Peyer's patch (tissue), 4 donors: Measurements from ENCODE around the gene ITGB5. TPM values are rescaled to one million over a fixed set of nuclear protein-coding genes. Genes with fewer than 3 reads are reported as not detected.
A peak's percentile ranks its signal among the peaks of the same experiment; 100 is the strongest.

Experiments
- DNase-seq, 3 donors: peaks; one replicate each; pipeline ENCODE4 v3.0.0-alpha.2; 2017 to 2019
- H3K27ac ChIP-seq, 4 donors: fragments of 200-600 bp; sonication (generic); one replicate each; pipeline ENCODE4 v1.5.1; 2016 to 2019
- H3K27me3 ChIP-seq, 2 donors: fragments of 200-600 bp; sonication (generic); one replicate each; pipeline ENCODE4 v1.5.1; 2019
- H3K36me3 ChIP-seq, 3 donors: fragments of 200-600 bp; sonication (generic); one replicate each; pipeline ENCODE4 v1.5.1; 2016 to 2019
- H3K4me1 ChIP-seq, 4 donors: fragments of 200-600 bp; sonication (generic); one replicate each; pipeline ENCODE4 v1.5.1; 2016 to 2019
- H3K4me3 ChIP-seq, 4 donors: fragments of 200-600 bp; sonication (generic); 1 replicate in 3 of 4; 2 replicates in 1 of 4; pipeline ENCODE4 v1.5.1; 2016 to 2019; ENCODE audit warnings: mild to moderate bottlenecking in 1 of 4
- H3K9me3 ChIP-seq, 4 donors: fragments of 200-600 bp; sonication (generic); one replicate each; pipeline ENCODE4 v1.5.1; 2016 to 2019; ENCODE audit warnings: mild to moderate bottlenecking in 1 of 4
- CTCF ChIP-seq, 6 experiments: fragments of 450-650 bp in 4 of 6; fragments of 200-600 bp in 2 of 6; sonication (generic) in 1 of 6; IDR thresholded peaks; one replicate each; pipeline ENCODE4 v1.5.1; 2017 to 2019; ENCODE audit warnings: antibody characterized with exemption in 6 of 6, mild to moderate bottlenecking in 3 of 6, moderate library complexity in 1 of 6
- POLR2A ChIP-seq, 2 donors: fragments of 450-650 bp; IDR thresholded peaks; one replicate each; pipeline ENCODE4 v1.5.1; 2017; ENCODE audit warnings: antibody characterized with exemption in 2 of 2, mild to moderate bottlenecking in 2 of 2, moderate library complexity in 2 of 2
- total RNA-seq, 4 donors: library from RNA; depleted of rRNA; stranded (reverse); fragments of >200 nt; gene quantifications; one replicate each; pipeline ENCODE4 v1.1.0, GENCODE V29; 2016

Gene ITGB5
- total RNA-seq, 4 donors from 2014 or later = 79.5 to 143 (median 132) TPM

GRCh38 chr3:124765197-124765840, 121.8 kb downstream of the ITGB5 start:
- peaks cover 0 to 60% (median 0%) of the 10 kb centered on the region in 3 donors for H3K36me3 ChIP-seq
- TF ChIP-seq CTCF (IDR thresholded peaks at IDR 0.05) (no peak), POLR2A (IDR thresholded peaks at IDR 0.05) (no peak)

GRCh38 chr3:124764746-124765145, 122.4 kb downstream of the ITGB5 start:
- Histone ChIP-seq H3K4me1 (no peaks in the 10 kb centered on the region), H3K27ac (no peak overlapping the region), H3K4me3 (no peak overlapping the region), H3K9me3 (no peaks in the 10 kb centered on the region), H3K36me3 (peaks cover 0 to 60% (median 0%) of the 10 kb centered on the region in 3 donors), H3K27me3 (no peaks in the 10 kb centered on the region)
- TF ChIP-seq POLR2A (IDR thresholded peaks at IDR 0.05) (no peak), CTCF (IDR thresholded peaks at IDR 0.05) (no peak)
- no peak for DNase-seq

More at GRCh38 chr3:124765197-124765840, 121.8 kb downstream of the ITGB5 start:
- no peak for DNase-seq
- Histone ChIP-seq H3K4me1 (peaks cover 0 to under 1% (median 0%) of the 10 kb centered on the region in 4 donors), H3K9me3 (no peaks in the 10 kb centered on the region), H3K27me3 (no peaks in the 10 kb centered on the region), H3K4me3 (no peak overlapping the region), H3K27ac (no peak overlapping the region)

- no peak for TF ChIP-seq POLR2A (IDR thresholded peaks at IDR 0.05)
- TF ChIP-seq CTCF (IDR thresholded peaks at IDR 0.05) = no peak
- Histone ChIP-seq H3K4me3 (no peak overlapping the region), H3K4me1 (no peaks in the 10 kb centered on the region), H3K36me3 (peaks cover 0 to 52% (median 0%) of the 10 kb centered on the region in 3 donors), H3K9me3 (no peaks in the 10 kb centered on the region), H3K27me3 (no peaks in the 10 kb centered on the region), H3K27ac (no peak overlapping the region)
- no peak for DNase-seq
Observed at GRCh38 chr3:124763644-124764358, 123.4 kb downstream of the ITGB5 start.

GRCh38 chr3:124763206-124763605, 124.0 kb downstream of the ITGB5 start:
- TF ChIP-seq POLR2A (IDR thresholded peaks at IDR 0.05) (no peak), CTCF (IDR thresholded peaks at IDR 0.05) (no peak)
- peak in 1 of 3 donors; percentile 43 for DNase-seq
- H3K4me3 ChIP-seq = no peak overlapping the region
- peaks cover 0 to 48% (median 0%) of the 10 kb centered on the region in 3 donors for H3K36me3 ChIP-seq
- no peaks in the 10 kb centered on the region for H3K4me1 ChIP-seq
- no peak overlapping the region for H3K27ac ChIP-seq
- no peaks in the 10 kb centered on the region for H3K27me3 ChIP-seq
- H3K9me3 ChIP-seq = no peaks in the 10 kb centered on the region

GRCh38 chr3:124762661-124763011, 124.5 kb downstream of the ITGB5 start:
- peak in 1 of 3 donors; percentile 28 for DNase-seq
- no peaks in the 10 kb centered on the region for H3K27me3 ChIP-seq
- peaks cover 0 to 42% (median 0%) of the 10 kb centered on the region in 3 donors for H3K36me3 ChIP-seq
- no peak overlapping the region for H3K4me3 ChIP-seq
- peak overlapping the region in 1 of 4 donors; percentile 19 for H3K27ac ChIP-seq
- TF ChIP-seq POLR2A (IDR thresholded peaks at IDR 0.05) (no peak), CTCF (IDR thresholded peaks at IDR 0.05) (no peak)
- H3K4me1 ChIP-seq = no peaks in the 10 kb centered on the region
- H3K9me3 ChIP-seq = no peaks in the 10 kb centered on the region
